Stimulated activated CD4-positive, alpha-beta T cell treated with anti-CD3 and anti-CD28 coated beads, Interleukin-2, amount 100 ng/mL, for 4 hours (primary cell): ENCODE results near the gene CAPN10.

Source experiments
- DNase-seq: peaks from one replicate; pipeline ENCODE4 v3.0.0-alpha.2; 2020; ENCODE audit warnings: low read depth

CAPN10 gene

GRCh38 chr2:240589375-240589774 lies 2.8 kb downstream of the CAPN10 start:
- no peak for DNase-seq

- DNase-seq, result no peak
These were observed 3.5 kb downstream of the CAPN10 start for GRCh38 chr2:240589850-240590525.

- DNase-seq, result no peak
These were observed 4.2 kb downstream of the CAPN10 start for GRCh38 chr2:240590681-240591111.

- no peak for DNase-seq
These were observed 4.7 kb downstream of the CAPN10 start for GRCh38 chr2:240591226-240591625.

GRCh38 chr2:240591784-240592183 lies 5.2 kb downstream of the CAPN10 start:
- DNase-seq, result no peak

GRCh38 chr2:240593026-240593702 lies 6.6 kb downstream of the CAPN10 start:
- DNase-seq, result no peak

- no peak for DNase-seq
These were observed 7.3 kb downstream of the CAPN10 start for GRCh38 chr2:240593703-240594451.

- no peak for DNase-seq
These were observed 8.2 kb downstream of the CAPN10 start for GRCh38 chr2:240594511-240595380.

- no peak for DNase-seq
These were observed 9.0 kb downstream of the CAPN10 start for GRCh38 chr2:240595381-240596079.

- no peak for DNase-seq
These were observed 9.5 kb downstream of the CAPN10 start for GRCh38 chr2:240596080-240596460.

GRCh38 chr2:240596491-240596931 lies 10.0 kb downstream of the CAPN10 start:
- no peak for DNase-seq

GRCh38 chr2:240597054-240597418 lies 10.5 kb downstream of the CAPN10 start:
- DNase-seq, result no peak

- no peak for DNase-seq
These were observed 11.1 kb downstream of the CAPN10 start for GRCh38 chr2:240597419-240598181.

- no peak for DNase-seq
These were observed 11.9 kb downstream of the CAPN10 start for GRCh38 chr2:240598311-240598911.

- DNase-seq, result no peak
These were observed 12.6 kb downstream of the CAPN10 start for GRCh38 chr2:240599141-240599583.

- DNase-seq, result no peak
These were observed 14.0 kb downstream of the CAPN10 start for GRCh38 chr2:240600451-240600961.

- no peak for DNase-seq
These were observed 14.7 kb downstream of the CAPN10 start for GRCh38 chr2:240601061-240601830.

- no peak for DNase-seq
These were observed 15.3 kb downstream of the CAPN10 start for GRCh38 chr2:240601831-240602160.
